Measurements from ENCODE around the gene ABCG1.

The ABCG1 gene

GRCh38 chr21:42276526-42277154, 57.7 kb downstream of the ABCG1 start:
- no peaks in the 10 kb centered on the region for H3K79me2 ChIP-seq (ENCODE audit: control insufficient read depth, insufficient read depth, low read length)
- no peak overlapping the region for H3K9ac ChIP-seq (ENCODE audit: low read length)
- H3K27ac ChIP-seq (ENCODE audit: low read depth, low read length): no peak overlapping the region
- no peak overlapping the region for H3K4ac ChIP-seq (ENCODE audit: low read depth, low read length)
- no peaks in the 10 kb centered on the region for H3K36me3 ChIP-seq (ENCODE audit: control insufficient read depth, insufficient read depth, low read length)
- no peak overlapping the region for H4K8ac ChIP-seq (ENCODE audit: low read depth, low read length)
- no peak overlapping the region for H2BK120ac ChIP-seq (ENCODE audit: low read depth, low read length)
- H3K27me3 ChIP-seq (ENCODE audit: insufficient read depth, low read length, poor library complexity): no peaks in the 10 kb centered on the region
- H3K4me2 ChIP-seq (ENCODE audit: low read length): no peak overlapping the region
- H3K79me1 ChIP-seq (ENCODE audit: low read length): no peaks in the 10 kb centered on the region
- H3K4me3 ChIP-seq (ENCODE audit: low read length): no peak overlapping the region
- no peak overlapping the region for H2BK5ac ChIP-seq (ENCODE audit: low read length)
- H3K23ac ChIP-seq (ENCODE audit: low read length): no peak overlapping the region
- H2AK5ac ChIP-seq (ENCODE audit: low read length): no peak overlapping the region
- no peak for DNase-seq
- no peak overlapping the region for H2BK15ac ChIP-seq (replicated peaks; ENCODE audit: low read depth)
- H3K18ac ChIP-seq (ENCODE audit: low read length): no peak overlapping the region
- no peaks in the 10 kb centered on the region for H3K4me1 ChIP-seq (ENCODE audit: control insufficient read depth, low read depth, low read length)
- no CpG with 5 or more reads among the region's 17 CpGs for WGBS (ENCODE audit: extremely low coverage, insufficient coverage, low lambda C conversion rate)
- H3K56ac ChIP-seq (ENCODE audit: low read length): no peak overlapping the region
- no peak overlapping the region for H4K5ac ChIP-seq (ENCODE audit: low read length)

DNA sequence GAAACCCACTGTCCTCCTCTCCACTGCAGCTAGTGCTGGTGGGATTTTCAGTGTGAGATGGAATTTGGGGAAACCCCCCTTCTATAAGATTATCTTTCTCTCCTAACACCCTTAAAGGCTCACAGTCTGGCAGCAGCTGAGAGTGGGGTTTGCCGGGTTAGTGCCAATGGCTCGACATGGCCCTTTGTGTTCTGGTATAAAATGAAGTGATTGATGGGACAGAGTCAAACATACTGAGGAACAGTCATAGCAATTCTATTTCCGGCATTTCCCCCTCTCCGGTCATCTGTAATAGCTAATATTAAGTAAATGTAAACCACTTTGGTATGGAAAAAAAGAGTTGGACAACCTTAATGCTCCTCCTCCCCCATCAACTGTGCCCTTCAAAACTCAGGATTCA, 58.7 kb downstream of the ABCG1 start:
- H3K36me3 ChIP-seq (ENCODE audit: control insufficient read depth, insufficient read depth, low read length): no peaks in the 10 kb centered on the region
- no peak overlapping the region for H4K5ac ChIP-seq (ENCODE audit: low read length)
- H4K8ac ChIP-seq (ENCODE audit: low read depth, low read length): no peak overlapping the region
- no peak overlapping the region for H3K4ac ChIP-seq (ENCODE audit: low read depth, low read length)
- H3K79me1 ChIP-seq (ENCODE audit: low read length): no peaks in the 10 kb centered on the region
- H3K4me1 ChIP-seq (ENCODE audit: control insufficient read depth, low read depth, low read length): no peaks in the 10 kb centered on the region
- no peaks in the 10 kb centered on the region for H3K79me2 ChIP-seq (ENCODE audit: control insufficient read depth, insufficient read depth, low read length)
- H3K4me2 ChIP-seq (ENCODE audit: low read length): no peak overlapping the region
- no peak overlapping the region for H3K23ac ChIP-seq (ENCODE audit: low read length)
- no peaks in the 10 kb centered on the region for H3K27me3 ChIP-seq (ENCODE audit: insufficient read depth, low read length, poor library complexity)
- H3K4me3 ChIP-seq (ENCODE audit: low read length): no peak overlapping the region
- no peak overlapping the region for H3K9ac ChIP-seq (ENCODE audit: low read length)
- H2AK5ac ChIP-seq (ENCODE audit: low read length): no peak overlapping the region
- no peak overlapping the region for H3K27ac ChIP-seq (ENCODE audit: low read depth, low read length)
- no peak overlapping the region for H2BK120ac ChIP-seq (ENCODE audit: low read depth, low read length)
- H3K56ac ChIP-seq (ENCODE audit: low read length): no peak overlapping the region
- no peak for DNase-seq
- no peak overlapping the region for H2BK15ac ChIP-seq (replicated peaks; ENCODE audit: low read depth)
- no CpG with 5 or more reads among the region's 4 CpGs for WGBS (ENCODE audit: extremely low coverage, insufficient coverage, low lambda C conversion rate)
- H3K18ac ChIP-seq (ENCODE audit: low read length): no peak overlapping the region
- no peak overlapping the region for H2BK5ac ChIP-seq (ENCODE audit: low read length)

GRCh38 chr21:42278451-42279149, 59.7 kb downstream of the ABCG1 start:
- H3K27ac ChIP-seq (ENCODE audit: low read depth, low read length): no peak overlapping the region
- no peak overlapping the region for H3K18ac ChIP-seq (ENCODE audit: low read length)
- H4K8ac ChIP-seq (ENCODE audit: low read depth, low read length): no peak overlapping the region
- no peaks in the 10 kb centered on the region for H3K27me3 ChIP-seq (ENCODE audit: insufficient read depth, low read length, poor library complexity)
- no peaks in the 10 kb centered on the region for H3K4me1 ChIP-seq (ENCODE audit: control insufficient read depth, low read depth, low read length)
- H3K79me2 ChIP-seq (ENCODE audit: control insufficient read depth, insufficient read depth, low read length): no peaks in the 10 kb centered on the region
- no peak overlapping the region for H3K4me2 ChIP-seq (ENCODE audit: low read length)
- no peak overlapping the region for H2BK120ac ChIP-seq (ENCODE audit: low read depth, low read length)
- no peak overlapping the region for H2BK15ac ChIP-seq (replicated peaks; ENCODE audit: low read depth)
- H3K9ac ChIP-seq (ENCODE audit: low read length): no peak overlapping the region
- H3K36me3 ChIP-seq (ENCODE audit: control insufficient read depth, insufficient read depth, low read length): no peaks in the 10 kb centered on the region
- no peak for DNase-seq
- no peak overlapping the region for H2BK5ac ChIP-seq (ENCODE audit: low read length)
- no peak overlapping the region for H3K4ac ChIP-seq (ENCODE audit: low read depth, low read length)
- WGBS (ENCODE audit: extremely low coverage, insufficient coverage, low lambda C conversion rate): no CpG with 5 or more reads among the region's 19 CpGs
- H4K5ac ChIP-seq (ENCODE audit: low read length): no peak overlapping the region
- H3K4me3 ChIP-seq (ENCODE audit: low read length): no peak overlapping the region
- no peaks in the 10 kb centered on the region for H3K79me1 ChIP-seq (ENCODE audit: low read length)
- no peak overlapping the region for H3K56ac ChIP-seq (ENCODE audit: low read length)
- H3K23ac ChIP-seq (ENCODE audit: low read length): no peak overlapping the region
- H2AK5ac ChIP-seq (ENCODE audit: low read length): no peak overlapping the region

DNA sequence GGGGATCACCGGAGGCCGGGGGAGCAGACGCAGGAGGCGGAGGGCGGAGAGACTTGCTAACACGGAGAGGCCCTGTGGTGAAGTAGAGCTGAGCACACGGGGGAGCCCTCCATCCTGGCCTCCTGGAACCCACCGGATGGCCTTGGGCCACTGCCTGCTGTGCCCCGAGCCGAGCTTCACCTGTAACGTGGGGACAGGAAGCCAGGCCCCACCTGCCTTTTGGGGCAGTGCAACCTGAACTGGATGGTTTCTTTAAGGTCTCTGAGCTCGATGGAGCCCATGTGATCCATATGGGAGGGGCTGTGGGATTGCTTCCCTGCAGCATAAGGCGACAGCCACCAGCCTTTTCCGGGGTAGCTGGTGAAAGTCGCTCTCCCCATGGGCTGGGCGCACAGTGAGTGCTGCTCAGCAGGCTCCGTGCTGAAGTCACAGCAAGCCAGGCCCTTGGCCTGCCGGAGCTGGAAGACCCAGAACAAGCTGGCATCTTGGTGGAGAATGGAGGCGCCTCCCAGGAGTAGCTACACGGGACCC, 60.5 kb downstream of the ABCG1 start:
- Histone ChIP-seq H3K27me3 (ENCODE audit: insufficient read depth, low read length, poor library complexity) (no peaks in the 10 kb centered on the region), H4K8ac (ENCODE audit: low read depth, low read length) (no peak overlapping the region), H3K4me1 (ENCODE audit: control insufficient read depth, low read depth, low read length) (no peaks in the 10 kb centered on the region), H3K23ac (ENCODE audit: low read length) (no peak overlapping the region), H3K18ac (ENCODE audit: low read length) (no peak overlapping the region), H2AK5ac (ENCODE audit: low read length) (no peak overlapping the region), H3K79me1 (ENCODE audit: low read length) (no peaks in the 10 kb centered on the region), H3K4me3 (ENCODE audit: low read length) (no peak overlapping the region), H2BK15ac (replicated peaks; ENCODE audit: low read depth) (no peak overlapping the region), H3K9ac (ENCODE audit: low read length) (no peak overlapping the region), H2BK120ac (ENCODE audit: low read depth, low read length) (no peak overlapping the region), H3K4ac (ENCODE audit: low read depth, low read length) (no peak overlapping the region), H4K5ac (ENCODE audit: low read length) (no peak overlapping the region), H3K27ac (ENCODE audit: low read depth, low read length) (no peak overlapping the region), H3K79me2 (ENCODE audit: control insufficient read depth, insufficient read depth, low read length) (no peaks in the 10 kb centered on the region), H2BK5ac (ENCODE audit: low read length) (no peak overlapping the region), H3K56ac (ENCODE audit: low read length) (no peak overlapping the region), H3K36me3 (ENCODE audit: control insufficient read depth, insufficient read depth, low read length) (no peaks in the 10 kb centered on the region), H3K4me2 (ENCODE audit: low read length) (no peak overlapping the region)
- WGBS (ENCODE audit: extremely low coverage, insufficient coverage, low lambda C conversion rate): no CpG with 5 or more reads among the region's 20 CpGs
- DNase-seq: no peak

GRCh38 chr21:42279888-42280287, 60.9 kb downstream of the ABCG1 start:
- DNase-seq: no peak
- Histone ChIP-seq H2AK5ac (ENCODE audit: low read length) (no peak overlapping the region), H2BK120ac (ENCODE audit: low read depth, low read length) (no peak overlapping the region), H3K4me1 (ENCODE audit: control insufficient read depth, low read depth, low read length) (no peaks in the 10 kb centered on the region), H3K23ac (ENCODE audit: low read length) (no peak overlapping the region), H3K4me3 (ENCODE audit: low read length) (no peak overlapping the region), H3K4ac (ENCODE audit: low read depth, low read length) (no peak overlapping the region), H3K79me2 (ENCODE audit: control insufficient read depth, insufficient read depth, low read length) (no peaks in the 10 kb centered on the region), H3K4me2 (ENCODE audit: low read length) (no peak overlapping the region), H4K8ac (ENCODE audit: low read depth, low read length) (no peak overlapping the region), H3K36me3 (ENCODE audit: control insufficient read depth, insufficient read depth, low read length) (no peaks in the 10 kb centered on the region), H3K79me1 (ENCODE audit: low read length) (no peaks in the 10 kb centered on the region), H3K56ac (ENCODE audit: low read length) (no peak overlapping the region), H3K18ac (ENCODE audit: low read length) (no peak overlapping the region), H3K9ac (ENCODE audit: low read length) (no peak overlapping the region), H2BK15ac (replicated peaks; ENCODE audit: low read depth) (no peak overlapping the region), H4K5ac (ENCODE audit: low read length) (no peak overlapping the region), H3K27ac (ENCODE audit: low read depth, low read length) (no peak overlapping the region), H3K27me3 (ENCODE audit: insufficient read depth, low read length, poor library complexity) (no peaks in the 10 kb centered on the region), H2BK5ac (ENCODE audit: low read length) (no peak overlapping the region)
- no CpG with 5 or more reads among the region's 11 CpGs for WGBS (ENCODE audit: extremely low coverage, insufficient coverage, low lambda C conversion rate)
